ENCODE results near the gene KRABD2.

DNA sequence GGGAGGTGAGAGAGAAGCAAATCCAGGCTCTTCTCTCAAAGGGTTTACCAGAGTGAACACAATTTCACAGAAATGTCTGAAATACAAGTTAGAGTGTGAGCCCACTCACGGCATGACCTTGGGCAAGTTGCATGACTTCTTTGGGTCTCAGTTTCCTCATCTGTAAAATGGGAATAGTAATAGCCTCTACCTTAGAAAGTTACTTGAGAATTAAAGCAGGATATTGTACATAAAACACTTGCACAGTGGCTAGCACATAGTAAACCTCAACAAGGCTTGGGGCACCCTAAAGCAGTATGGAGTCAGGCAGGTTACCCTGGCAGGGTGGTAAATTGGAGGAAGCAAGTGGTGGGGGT lies 34.4 kb upstream of the KRABD2 start:
- no peak for TF ChIP-seq POLR2A (IDR thresholded peaks at IDR 0.05)
- TF ChIP-seq, protein P1, sequence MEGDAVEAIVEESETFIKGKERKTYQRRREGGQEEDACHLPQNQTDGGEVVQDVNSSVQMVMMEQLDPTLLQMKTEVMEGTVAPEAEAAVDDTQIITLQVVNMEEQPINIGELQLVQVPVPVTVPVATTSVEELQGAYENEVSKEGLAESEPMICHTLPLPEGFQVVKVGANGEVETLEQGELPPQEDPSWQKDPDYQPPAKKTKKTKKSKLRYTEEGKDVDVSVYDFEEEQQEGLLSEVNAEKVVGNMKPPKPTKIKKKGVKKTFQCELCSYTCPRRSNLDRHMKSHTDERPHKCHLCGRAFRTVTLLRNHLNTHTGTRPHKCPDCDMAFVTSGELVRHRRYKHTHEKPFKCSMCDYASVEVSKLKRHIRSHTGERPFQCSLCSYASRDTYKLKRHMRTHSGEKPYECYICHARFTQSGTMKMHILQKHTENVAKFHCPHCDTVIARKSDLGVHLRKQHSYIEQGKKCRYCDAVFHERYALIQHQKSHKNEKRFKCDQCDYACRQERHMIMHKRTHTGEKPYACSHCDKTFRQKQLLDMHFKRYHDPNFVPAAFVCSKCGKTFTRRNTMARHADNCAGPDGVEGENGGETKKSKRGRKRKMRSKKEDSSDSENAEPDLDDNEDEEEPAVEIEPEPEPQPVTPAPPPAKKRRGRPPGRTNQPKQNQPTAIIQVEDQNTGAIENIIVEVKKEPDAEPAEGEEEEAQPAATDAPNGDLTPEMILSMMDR (IDR thresholded peaks at IDR 0.05) = no peak
